EL (cell line): ENCODE data around the gene R3HCC1L.

Source experiments
- DNase-seq: peaks from one replicate; pipeline ENCODE4 v3.0.0-alpha.2; 2016

Gene R3HCC1L

DNA sequence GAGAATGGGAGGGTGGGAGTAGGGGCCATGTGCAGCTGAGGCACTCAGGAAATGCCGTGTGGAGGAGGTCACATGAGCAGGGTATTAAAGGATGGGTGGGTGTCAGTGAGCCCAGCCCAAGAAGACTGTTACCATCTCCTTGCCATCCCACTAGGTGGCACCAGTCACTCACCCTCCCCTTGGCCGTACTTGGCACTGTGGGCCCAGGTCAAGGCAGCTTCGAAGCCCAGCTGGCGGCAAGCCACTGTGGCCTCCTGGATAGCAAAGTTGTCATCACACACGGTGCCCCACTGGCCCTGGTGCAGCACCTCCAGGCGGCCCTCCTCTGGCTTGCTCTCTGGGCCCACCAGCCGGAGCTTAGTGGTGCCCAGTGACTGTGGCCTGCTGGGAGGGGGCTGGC, 128.1 kb downstream of the R3HCC1L start:
- peak; percentile 58 for DNase-seq

DNA sequence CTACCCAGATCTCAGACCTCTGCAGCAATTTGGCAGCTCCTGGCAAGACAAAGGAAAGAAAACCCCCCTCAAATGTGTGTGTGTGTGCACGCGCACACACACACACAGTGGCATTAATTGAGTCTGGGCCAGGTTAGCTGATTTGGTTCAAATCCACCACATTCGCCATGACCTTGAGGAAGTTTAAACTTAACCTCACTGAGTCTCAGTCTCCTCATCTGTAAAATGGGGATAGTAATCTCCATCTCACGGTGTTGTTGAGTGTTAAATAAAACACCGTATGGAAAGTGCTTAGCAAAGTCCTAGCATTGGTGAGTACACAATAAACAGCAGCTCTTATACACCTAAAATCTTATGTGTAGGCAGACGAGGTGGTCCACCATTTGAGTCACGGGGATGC, 128.6 kb downstream of the R3HCC1L start:
- no peak for DNase-seq

DNA sequence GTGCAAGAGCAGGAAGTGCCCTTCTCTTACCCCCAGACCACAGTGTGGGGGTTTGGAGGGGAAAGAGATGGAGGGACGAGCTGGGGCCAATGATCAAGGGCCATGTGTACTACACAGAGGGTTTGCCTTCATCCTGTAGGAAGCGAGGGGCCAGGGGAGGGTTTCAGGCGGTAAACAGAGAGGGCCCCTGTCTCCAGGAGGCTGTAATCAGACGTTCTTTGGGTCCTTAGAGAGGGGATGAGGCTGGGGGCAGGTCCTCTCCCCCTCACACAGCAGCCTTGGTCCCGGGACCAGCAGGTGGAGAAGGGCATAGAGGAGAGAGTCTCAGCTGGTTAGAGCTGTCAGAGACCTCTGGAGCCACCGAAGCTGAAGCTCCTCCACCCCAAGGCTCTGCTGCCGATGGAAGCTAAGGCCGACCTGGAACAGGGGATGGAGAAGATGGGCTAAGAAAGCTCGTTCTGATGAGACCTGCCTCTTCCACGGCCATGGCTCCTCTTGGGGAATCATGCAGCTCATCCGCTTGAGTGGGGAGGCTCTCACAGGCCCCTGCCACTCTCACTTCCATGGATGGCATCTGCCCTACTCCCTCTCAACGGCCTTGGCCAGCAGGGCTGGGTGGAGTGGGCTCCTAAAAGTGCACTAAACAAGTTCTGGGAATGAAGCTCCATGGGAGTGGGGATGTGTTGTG, 130.1 kb downstream of the R3HCC1L start:
- no peak for DNase-seq

DNA sequence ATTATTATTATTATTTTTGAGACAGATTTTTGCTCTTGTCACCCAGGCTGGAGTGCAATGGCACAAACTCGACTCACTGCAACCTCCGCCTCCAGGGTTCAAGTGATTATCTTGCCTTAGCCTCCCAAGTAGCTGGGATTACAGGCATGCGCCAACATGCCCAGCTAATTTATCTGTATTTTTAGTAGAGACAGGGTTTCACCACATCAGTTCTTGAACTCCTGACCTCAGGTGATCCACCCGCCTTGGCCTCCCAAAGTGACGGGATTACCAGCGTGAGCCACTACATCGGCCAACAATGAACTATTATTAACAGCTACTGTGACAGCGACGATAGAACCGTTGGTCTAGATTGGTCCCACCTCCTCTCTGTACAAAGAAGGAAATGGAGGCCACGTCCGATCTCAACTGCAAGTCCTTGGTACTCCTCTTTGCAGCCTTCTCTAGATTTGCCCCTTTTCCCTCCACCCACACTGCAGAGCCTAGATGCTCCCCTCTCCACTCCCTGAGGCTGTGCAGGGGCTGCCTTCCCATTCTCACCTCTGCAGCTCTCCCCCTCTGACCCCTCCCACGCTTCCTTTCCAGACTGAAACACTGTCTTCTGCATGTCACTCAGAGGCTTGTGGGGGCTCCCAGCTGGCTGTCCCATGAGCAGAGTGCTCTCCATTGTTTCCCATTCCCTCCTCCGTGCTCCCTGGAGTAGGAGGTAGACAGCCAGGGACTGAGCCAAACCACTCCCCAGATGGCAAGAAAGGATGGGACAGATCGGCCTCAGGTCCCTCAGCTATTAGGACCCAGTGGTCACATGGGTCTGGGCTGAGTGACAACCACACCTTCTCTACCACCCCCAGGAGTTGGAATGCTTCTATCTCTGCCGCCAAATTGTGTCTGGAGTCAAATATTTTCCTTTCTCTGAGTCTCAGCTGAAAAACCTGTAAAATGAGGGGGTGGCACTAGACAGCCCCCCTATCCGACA, 131.2 kb downstream of the R3HCC1L start:
- no peak for DNase-seq

- no peak for DNase-seq
Measured at GRCh38 chr10:98266647-98267046, 132.2 kb downstream of the R3HCC1L start.

- DNase-seq: no peak
Measured at GRCh38 chr10:98267069-98267893, 132.8 kb downstream of the R3HCC1L start.

DNA sequence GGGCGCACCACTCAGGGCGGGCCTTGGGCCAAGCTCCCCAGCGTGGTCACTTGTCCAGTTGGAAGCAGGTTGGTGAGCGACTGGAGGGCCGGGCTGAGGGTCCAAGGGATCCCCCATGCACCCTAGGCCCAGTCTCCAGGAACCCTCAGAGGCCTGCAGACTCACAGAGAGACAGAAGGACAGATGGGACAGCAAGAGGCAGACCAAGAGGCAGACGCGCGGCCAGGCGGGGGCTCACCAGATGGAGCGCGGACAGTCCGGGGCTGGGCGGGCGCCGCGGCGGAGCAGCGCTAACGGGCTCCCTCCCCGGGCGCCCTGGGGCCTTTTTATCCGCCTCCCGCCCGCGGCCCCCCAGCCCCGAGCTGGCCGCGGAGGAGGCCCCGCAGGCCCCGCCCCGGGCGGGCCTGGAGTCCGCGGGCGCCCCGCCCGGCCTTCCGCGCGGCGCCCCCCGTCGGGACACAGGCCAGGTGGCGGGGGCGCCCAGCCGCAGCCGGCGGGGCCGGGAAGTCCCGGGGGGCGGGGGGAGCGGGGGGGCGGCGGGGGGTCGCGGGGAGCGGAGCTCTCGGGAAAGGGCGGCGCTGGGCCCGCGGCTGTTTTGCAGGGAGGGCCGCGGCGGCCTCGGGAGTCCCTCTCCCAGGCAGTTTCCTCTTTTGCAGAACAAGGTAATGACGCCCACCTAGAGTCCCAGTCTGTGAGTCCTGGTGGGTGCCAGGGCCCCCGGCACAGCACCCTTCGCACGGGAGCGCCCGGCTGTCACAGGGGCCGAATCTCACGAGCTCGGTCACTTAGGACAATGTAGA, 133.6 kb downstream of the R3HCC1L start, which contains the start of gene LOXL4:
LOXL4 (minus strand) TSS at position 301 of the 800 bp plus-strand sequence. CDS start 5,175 bp downstream, outside the sequence.
- DNase-seq: peak; percentile 48

- DNase-seq: peak; percentile 41
Measured at GRCh38 chr10:98268694-98269431, 134.4 kb downstream of the R3HCC1L start.

GRCh38 chr10:98269435-98269912, 135.0 kb downstream of the R3HCC1L start:
- DNase-seq: peak; percentile 93

DNA sequence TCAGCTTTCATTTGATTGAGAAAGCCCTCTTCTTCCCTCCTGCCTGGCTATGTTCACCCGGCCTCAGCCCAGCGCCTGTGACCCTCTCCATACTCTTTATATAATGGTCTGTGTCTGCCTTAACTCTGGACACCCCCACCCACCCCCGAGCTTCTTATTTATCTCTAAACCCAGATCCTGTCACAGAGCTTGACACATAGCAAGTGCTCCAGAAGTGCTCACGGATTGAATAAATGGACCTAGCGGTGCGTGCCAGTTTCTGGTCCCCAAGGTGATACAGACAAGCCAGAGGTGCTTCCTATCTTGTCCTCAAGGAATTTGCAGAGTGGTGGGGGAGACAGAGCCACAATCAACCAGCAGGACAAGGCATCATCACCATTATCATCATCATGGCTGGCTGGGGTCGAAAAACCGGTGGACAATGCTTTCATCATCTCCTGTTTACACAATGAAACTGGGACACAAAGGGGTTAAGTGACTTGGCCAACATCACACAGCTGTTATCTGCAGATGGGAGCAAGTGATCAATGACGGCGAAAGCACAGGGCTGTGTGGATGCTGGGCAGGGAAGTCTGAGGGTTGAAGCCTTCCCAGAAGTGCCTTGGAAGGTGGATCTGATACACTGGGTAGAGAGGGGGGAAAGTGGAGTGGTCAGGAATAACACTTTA, 135.8 kb downstream of the R3HCC1L start:
- no peak for DNase-seq

- DNase-seq: no peak
Measured at GRCh38 chr10:98270786-98271185, 136.3 kb downstream of the R3HCC1L start.

DNA sequence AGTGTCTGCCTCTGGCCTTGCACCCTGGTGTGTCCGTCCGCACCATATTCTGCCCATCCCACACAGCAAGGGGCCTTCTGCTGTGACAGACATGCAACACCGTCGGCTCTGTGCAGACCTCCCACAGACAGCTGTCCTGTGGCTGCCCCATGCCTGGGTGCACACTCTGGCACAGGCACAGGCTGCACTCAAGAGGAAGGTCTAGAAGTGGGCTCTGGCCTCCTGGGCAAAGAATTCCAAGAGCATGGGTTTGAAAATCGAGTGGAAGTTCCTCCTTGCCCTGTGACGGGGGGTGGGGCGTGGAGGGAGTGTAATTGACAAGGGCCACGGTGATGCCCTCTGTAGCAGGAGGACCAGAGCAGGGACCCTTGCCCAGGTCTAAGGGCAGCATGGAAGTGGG, 137.8 kb downstream of the R3HCC1L start:
- no peak for DNase-seq

- DNase-seq: no peak
Measured at GRCh38 chr10:98272656-98273055, 138.2 kb downstream of the R3HCC1L start.

- DNase-seq: peak; percentile 19
Measured at GRCh38 chr10:98273057-98273850, 138.8 kb downstream of the R3HCC1L start.

DNA sequence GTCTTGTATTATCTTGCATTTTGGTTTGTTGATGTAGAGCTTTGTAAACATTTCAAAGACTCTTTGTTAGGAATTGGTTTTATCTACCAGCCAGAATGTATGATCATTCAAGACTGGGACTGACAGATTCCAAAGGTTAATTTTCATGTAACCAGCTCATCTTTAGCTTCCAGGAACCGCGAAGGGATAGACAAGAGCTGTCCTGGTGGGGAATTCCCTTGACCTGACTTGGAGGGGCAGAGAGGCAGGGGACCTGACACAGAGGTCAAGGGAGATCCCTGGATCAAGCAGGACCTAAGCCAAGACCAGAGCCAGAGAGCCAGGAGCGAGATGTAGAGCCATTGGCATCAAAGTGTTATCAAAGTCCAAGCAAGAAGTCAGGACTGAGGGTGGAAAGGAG, 140.1 kb downstream of the R3HCC1L start:
- DNase-seq: no peak

GRCh38 chr10:98276311-98276710, 141.9 kb downstream of the R3HCC1L start:
- no peak for DNase-seq

- DNase-seq: no peak
Measured at GRCh38 chr10:98285416-98285815, 151.0 kb downstream of the R3HCC1L start.

DNA sequence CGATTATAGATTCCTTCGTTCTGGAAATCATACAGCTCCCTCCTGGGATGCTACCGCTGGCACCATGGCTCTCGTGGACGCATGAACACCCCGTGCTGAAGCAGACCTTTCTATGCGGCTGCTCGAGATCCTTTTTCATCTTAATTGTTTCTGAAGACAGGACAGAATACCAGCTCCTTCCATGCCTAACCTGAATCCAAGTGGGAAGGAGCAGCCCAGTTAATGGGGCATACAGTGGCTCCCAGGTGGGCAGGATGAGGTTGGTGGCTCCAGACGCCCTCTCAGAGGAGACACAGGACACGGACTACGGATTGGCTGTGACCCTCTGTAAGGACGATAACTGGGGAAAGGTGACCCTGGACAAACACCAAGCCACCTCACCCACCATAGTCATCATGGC, 152.0 kb downstream of the R3HCC1L start:
- no peak for DNase-seq

GRCh38 chr10:98287321-98287720, 152.9 kb downstream of the R3HCC1L start:
- no peak for DNase-seq

DNA sequence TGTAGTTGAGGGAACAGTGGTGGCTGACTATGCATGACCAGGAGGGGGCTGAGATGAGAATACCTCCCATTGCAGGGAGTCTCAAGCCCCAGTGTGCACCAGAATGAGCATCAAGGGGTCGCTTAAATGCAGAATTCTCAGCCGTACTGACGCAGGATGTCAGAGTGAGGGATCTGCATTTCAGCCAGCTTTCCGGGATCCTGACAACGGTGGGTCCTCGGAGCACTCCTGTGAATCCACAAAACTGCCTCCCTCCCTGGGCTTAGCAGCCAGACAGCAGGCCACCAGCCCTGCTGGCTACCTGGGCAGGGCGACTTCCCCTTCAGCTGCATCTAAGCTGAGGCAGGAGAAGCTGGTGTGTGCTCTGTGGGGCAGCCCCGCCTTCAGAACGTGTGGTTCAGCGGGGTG, 155.3 kb downstream of the R3HCC1L start:
- no peak for DNase-seq
